GM12878 (cell line): ENCODE data around the gene ATXN1. TPM values are rescaled to one million over a fixed set of nuclear protein-coding genes. Genes with fewer than 3 reads are reported as not detected.

Experiments used
- ATAC-seq: fragments of 200-7000 bp; cut with Tn5 transposase; 3 replicates; pipeline ENCODE4 v1.9.1; 2020; ENCODE audit warnings: mild to moderate bottlenecking, moderate library complexity
- BruUV-seq: library from RNA; stranded (reverse); fragments of 400-500 nt; replicated peaks from 2 replicates; lab custom pipeline; 2021; lab: Mats Ljungman, UMichigan
- CTCF ChIA-PET: fragments of 300-600 bp; sonication (Branson Sonifier 250); formaldehyde crosslinking; extraction: SDS; loops from one replicate; lab custom pipeline; 2021; ENCODE audit warnings: inconsistent platforms; lab: Yijun Ruan, JAX
- POLR2A ChIA-PET: fragments of 350-600 bp; formaldehyde crosslinking; extraction: SDS; loops from one replicate; lab custom pipeline; 2021; ENCODE audit warnings: inconsistent platforms; lab: Charles Lee
- RAD21 ChIA-PET: fragments of 300-600 bp; sonication (Branson Sonifier 250); formaldehyde crosslinking; loops from one replicate; lab custom pipeline; 2023; ENCODE audit warnings: antibody characterized with exemption; ENCODE audit not compliant: unreplicated experiment; lab: Charles Lee
- SMC1A ChIA-PET: fragments of 300-600 bp; sonication (Branson Sonifier 250); formaldehyde crosslinking; loops from one replicate; lab custom pipeline; 2023; ENCODE audit not compliant: unreplicated experiment, uncharacterized antibody; lab: Charles Lee
- DNase-seq: peaks from one replicate; pipeline ENCODE4 v3.0.0-alpha.2; 2011; ENCODE audit warnings: low read depth, low spot score
- FAIRE-seq: peaks from 3 replicates; lab custom pipeline; 2011; peaks lifted over from hg19 to GRCh38; lab: Jason Lieb, UNC
- H2AFZ ChIP-seq: 2 replicates; pipeline ENCODE4 v1.6.0; 2011; ENCODE audit warnings: low read depth, low read length, control low read depth; ENCODE audit not compliant: control insufficient read depth
- H3K27ac ChIP-seq: 2 replicates; pipeline ENCODE4 v1.5.1; 2011; ENCODE audit warnings: control low read depth; ENCODE audit not compliant: control insufficient read depth, insufficient read depth
- H3K27me3 ChIP-seq, 2 experiments: replicated peaks in 1 of 2; 2 replicates each; pipeline versions ENCODE4 v1.6.0 to v1.6.1; 2011; ENCODE audit warnings: low read length in 1 of 2; ENCODE audit not compliant: control insufficient read depth in 2 of 2, insufficient read depth in 2 of 2
- H3K36me3 ChIP-seq, 2 experiments: 2 replicates each; pipeline ENCODE4 v1.5.1; 2011; ENCODE audit warnings: low read length in 1 of 2; ENCODE audit not compliant: control insufficient read depth in 2 of 2, insufficient read depth in 2 of 2
- H3K4me1 ChIP-seq: 2 replicates; pipeline ENCODE4 v1.6.1; 2011; ENCODE audit warnings: mild to moderate bottlenecking, low read length, moderate library complexity, mixed read lengths; ENCODE audit not compliant: control insufficient read depth, insufficient read depth
- H3K4me2 ChIP-seq: 2 replicates; pipeline ENCODE4 v1.6.0; 2011; ENCODE audit warnings: control low read depth; ENCODE audit not compliant: control insufficient read depth, insufficient read depth
- H3K4me3 ChIP-seq: fragments of 200-600 bp; sonication (generic); 2 replicates; pipeline ENCODE4 v1.5.1; 2016
- H3K79me2 ChIP-seq: 2 replicates; pipeline ENCODE4 v1.6.0; 2011; ENCODE audit warnings: low read length; ENCODE audit not compliant: control insufficient read depth, insufficient read depth
- H3K9ac ChIP-seq: 2 replicates; pipeline ENCODE4 v1.8.0; 2011; ENCODE audit warnings: low read length, control low read depth, mixed read lengths; ENCODE audit not compliant: control insufficient read depth, insufficient read depth
- H3K9me3 ChIP-seq: replicated peaks from 3 replicates; pipeline ENCODE4 v1.5.1; 2011; ENCODE audit warnings: mild to moderate bottlenecking, low read length; ENCODE audit not compliant: control insufficient read depth, insufficient read depth
- H4K20me1 ChIP-seq: 2 replicates; pipeline ENCODE4 v1.6.0; 2011; ENCODE audit not compliant: control insufficient read depth, insufficient read depth
- CEBPB ChIP-seq, 2 experiments: fragments of 150-350 bp in 1 of 2; IDR thresholded peaks; 2 replicates each; pipeline ENCODE4 v1.6.1; 2012 to 2014; ENCODE audit warnings: low read depth in 2 of 2, low read length in 2 of 2, borderline replicate concordance in 1 of 2, inconsistent platforms in 1 of 2
- SP1 ChIP-seq: IDR thresholded peaks from one replicate; pipeline ENCODE4 v1.6.1; 2011; ENCODE audit warnings: low read depth, low read length
- TARDBP ChIP-seq: IDR thresholded peaks from 2 replicates; pipeline ENCODE4 v1.6.1; 2016; ENCODE audit warnings: borderline replicate concordance
- TCF7 ChIP-seq: IDR thresholded peaks from 2 replicates; pipeline ENCODE4 v1.6.1; 2014; ENCODE audit warnings: antibody characterized with exemption, borderline replicate concordance
- ZBTB33 ChIP-seq: fragments of 450-650 bp; IDR thresholded peaks from 2 replicates; pipeline ENCODE4 v1.6.1; 2017; ENCODE audit warnings: mild to moderate bottlenecking
- ZNF207 ChIP-seq: fragments of 450-650 bp; IDR thresholded peaks from 2 replicates; pipeline ENCODE4 v1.6.1; 2014; ENCODE audit warnings: antibody characterized with exemption, mild to moderate bottlenecking, borderline replicate concordance
- WGBS: methylation state at CpG from one replicate; pipeline ENCODE4 v1.1.6; 2016; ENCODE audit warnings: low lambda C conversion rate; ENCODE audit not compliant: insufficient replicate concordance, insufficient coverage; ENCODE audit errors: missing lambda C conversion rate; 5-methylcytosine and 5-hydroxymethylcytosine counted together
- in situ Hi-C: fragments of 300-500 bp; cut with MboI; formaldehyde crosslinking; loops from 9 replicates; pipeline ENCODE4 v1.14.3; 2018; ENCODE audit warnings: mixed read lengths
- intact Hi-C: fragments of 100-400 bp; cut with micrococcal nuclease; formaldehyde crosslinking; loops from one replicate; pipeline ENCODE4 v1.14.2; 2022; ENCODE audit not compliant: unreplicated experiment
- polyA plus RNA-seq, 11 experiments: library from polyadenylated mRNA; depleted of rRNA in 4 of 11; unstranded in 6 of 11; stranded (reverse) in 5 of 11; fragments of >200 nt; fragmentation: Nextera tagmentation in 4 of 11; fragmentation: Illumina TruSeq in 1 of 11; extraction: Ambion mirVana in 4 of 11; extraction: Trizol in 1 of 11; gene quantifications; 1 replicate in 1 of 11; 2 replicates in 10 of 11; pipeline versions ENCODE4 v1.2.1 to v1.2.3, GENCODE V29; 2011 to 2016; ENCODE audit warnings: inconsistent platforms in 2 of 11, missing spikeins in 2 of 11, low read depth in 1 of 11
- total RNA-seq, 4 experiments: library from RNA; depleted of rRNA in 3 of 4; stranded (reverse); fragments of >200 nt in 3 of 4; fragmentation: Illumina TruSeq in 1 of 4; extraction: Trizol in 1 of 4; gene quantifications; 2 replicates each; pipeline versions ENCODE4 v1.2.1 to v1.2.3, GENCODE V29; 2013 to 2021
- TF ChIP-seq, protein P1 (sequence below): fragments of 450-650 bp; IDR thresholded peaks from 2 replicates; pipeline ENCODE4 v1.6.1; 2017; ENCODE audit warnings: mild to moderate bottlenecking, moderate library complexity
- TF ChIP-seq, protein P2 (sequence below): fragments of 150-350 bp; IDR thresholded peaks from 2 replicates; pipeline ENCODE4 v1.6.1; 2014; ENCODE audit warnings: mild to moderate bottlenecking, low read depth, low read length

Gene ATXN1
- total and polyA plus RNA-seq, 10 of the 15 experiments (the other 5 are each of a cell fraction or from before 2014, with no cell fraction given): 12.2 to 51.2 (median 20.5) TPM

DNA sequence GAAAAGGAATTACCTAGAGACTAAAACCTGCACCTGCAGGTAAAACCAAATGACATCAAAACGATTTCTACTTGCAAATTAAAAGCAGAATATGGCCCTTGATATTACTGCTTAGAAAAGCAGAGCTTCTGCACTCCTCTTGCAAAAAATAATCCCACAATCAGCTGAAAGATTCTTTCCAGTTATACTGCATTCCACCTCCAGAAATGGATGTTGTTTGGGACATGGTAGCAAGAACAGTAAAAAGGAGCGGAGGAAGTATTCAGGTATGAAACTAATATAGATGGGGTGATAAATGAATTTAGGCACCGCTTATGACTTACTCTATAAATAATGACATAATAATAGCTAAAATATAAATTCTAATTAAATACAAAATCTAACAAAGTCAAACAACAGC, 14.9 kb downstream of the ATXN1 start:
- in situ Hi-C loops: no loop called here
- WGBS: 67% methylated on average over 3 of the region's 3 CpGs
- no peak overlapping the region for H3K9ac ChIP-seq
- POLR2A ChIA-PET: no interaction called here
- DNase-seq (no peak), ATAC-seq (no peak), FAIRE-seq (no peak)
- SMC1A ChIA-PET: interaction anchor here (0.9 to 5.4 kb wide), 3 partner anchors 14 to 235 kb away, joined by 4 to 36 read pairs (median 4); no protein-coding TSS in a partner anchor
- H3K4me3 ChIP-seq: no peak overlapping the region
- H3K4me2 ChIP-seq: no peak overlapping the region
- CTCF ChIA-PET: interaction anchor here (1.0 to 2.5 kb wide), 5 partner anchors 10 to 236 kb away, joined by 4 to 9 read pairs (median 5); no protein-coding TSS in a partner anchor
- 0 out of 2 replicates have a peak, but pooled peaks cover 3% of the 10 kb centered on the region for H3K4me1 ChIP-seq
- no peaks in the 10 kb centered on the region for H3K27me3 ChIP-seq
- TF ChIP-seq, protein P1, sequence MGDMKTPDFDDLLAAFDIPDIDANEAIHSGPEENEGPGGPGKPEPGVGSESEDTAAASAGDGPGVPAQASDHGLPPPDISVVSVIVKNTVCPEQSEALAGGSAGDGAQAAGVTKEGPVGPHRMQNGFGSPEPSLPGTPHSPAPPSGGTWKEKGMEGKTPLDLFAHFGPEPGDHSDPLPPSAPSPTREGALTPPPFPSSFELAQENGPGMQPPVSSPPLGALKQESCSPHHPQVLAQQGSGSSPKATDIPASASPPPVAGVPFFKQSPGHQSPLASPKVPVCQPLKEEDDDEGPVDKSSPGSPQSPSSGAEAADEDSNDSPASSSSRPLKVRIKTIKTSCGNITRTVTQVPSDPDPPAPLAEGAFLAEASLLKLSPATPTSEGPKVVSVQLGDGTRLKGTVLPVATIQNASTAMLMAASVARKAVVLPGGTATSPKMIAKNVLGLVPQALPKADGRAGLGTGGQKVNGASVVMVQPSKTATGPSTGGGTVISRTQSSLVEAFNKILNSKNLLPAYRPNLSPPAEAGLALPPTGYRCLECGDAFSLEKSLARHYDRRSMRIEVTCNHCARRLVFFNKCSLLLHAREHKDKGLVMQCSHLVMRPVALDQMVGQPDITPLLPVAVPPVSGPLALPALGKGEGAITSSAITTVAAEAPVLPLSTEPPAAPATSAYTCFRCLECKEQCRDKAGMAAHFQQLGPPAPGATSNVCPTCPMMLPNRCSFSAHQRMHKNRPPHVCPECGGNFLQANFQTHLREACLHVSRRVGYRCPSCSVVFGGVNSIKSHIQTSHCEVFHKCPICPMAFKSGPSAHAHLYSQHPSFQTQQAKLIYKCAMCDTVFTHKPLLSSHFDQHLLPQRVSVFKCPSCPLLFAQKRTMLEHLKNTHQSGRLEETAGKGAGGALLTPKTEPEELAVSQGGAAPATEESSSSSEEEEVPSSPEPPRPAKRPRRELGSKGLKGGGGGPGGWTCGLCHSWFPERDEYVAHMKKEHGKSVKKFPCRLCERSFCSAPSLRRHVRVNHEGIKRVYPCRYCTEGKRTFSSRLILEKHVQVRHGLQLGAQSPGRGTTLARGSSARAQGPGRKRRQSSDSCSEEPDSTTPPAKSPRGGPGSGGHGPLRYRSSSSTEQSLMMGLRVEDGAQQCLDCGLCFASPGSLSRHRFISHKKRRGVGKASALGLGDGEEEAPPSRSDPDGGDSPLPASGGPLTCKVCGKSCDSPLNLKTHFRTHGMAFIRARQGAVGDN: no peak
- no peak for TF ChIP-seq ZNF207
- no peak for TF ChIP-seq TARDBP
- no peak for TF ChIP-seq ZBTB33
- no peak for TF ChIP-seq TCF7
- TF ChIP-seq, protein P2, sequence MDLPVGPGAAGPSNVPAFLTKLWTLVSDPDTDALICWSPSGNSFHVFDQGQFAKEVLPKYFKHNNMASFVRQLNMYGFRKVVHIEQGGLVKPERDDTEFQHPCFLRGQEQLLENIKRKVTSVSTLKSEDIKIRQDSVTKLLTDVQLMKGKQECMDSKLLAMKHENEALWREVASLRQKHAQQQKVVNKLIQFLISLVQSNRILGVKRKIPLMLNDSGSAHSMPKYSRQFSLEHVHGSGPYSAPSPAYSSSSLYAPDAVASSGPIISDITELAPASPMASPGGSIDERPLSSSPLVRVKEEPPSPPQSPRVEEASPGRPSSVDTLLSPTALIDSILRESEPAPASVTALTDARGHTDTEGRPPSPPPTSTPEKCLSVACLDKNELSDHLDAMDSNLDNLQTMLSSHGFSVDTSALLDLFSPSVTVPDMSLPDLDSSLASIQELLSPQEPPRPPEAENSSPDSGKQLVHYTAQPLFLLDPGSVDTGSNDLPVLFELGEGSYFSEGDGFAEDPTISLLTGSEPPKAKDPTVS: no peak
- TF ChIP-seq CEBPB (IDR thresholded peaks at IDR 0.05; ENCODE audit: borderline replicate concordance in 1 of 2, low read depth in 2 of 2, low read length in 2 of 2): no peak
- TF ChIP-seq SP1: no peak
- no peak overlapping the region for H2AFZ ChIP-seq
- peaks cover 17% of the 10 kb centered on the region for H4K20me1 ChIP-seq
- H3K79me2 ChIP-seq: no peaks in the 10 kb centered on the region; the same call in 1 of the 2 replicates
- H3K36me3 ChIP-seq: peaks cover 6 to 10% of the 10 kb centered on the region in 2 experiments
- BruUV-seq: no TSS peak
- intact Hi-C loops: no loop called here
- no peak overlapping the region for H3K27ac ChIP-seq
- RAD21 ChIA-PET: interaction anchor here (1.4 to 2.7 kb wide), 3 partner anchors 11 to 205 kb away, joined by 4 to 11 read pairs (median 4); no protein-coding TSS in a partner anchor
- H3K9me3 ChIP-seq: no peaks in the 10 kb centered on the region; the same call in 2 of the 3 replicates
